ENCODE data around the gene ARHGAP10. TPM values are rescaled to one million over a fixed set of nuclear protein-coding genes. Genes with fewer than 3 reads are reported as not detected.

The ARHGAP10 gene
- total RNA-seq, 1 donor from 2014 or later: 4.6 TPM

DNA sequence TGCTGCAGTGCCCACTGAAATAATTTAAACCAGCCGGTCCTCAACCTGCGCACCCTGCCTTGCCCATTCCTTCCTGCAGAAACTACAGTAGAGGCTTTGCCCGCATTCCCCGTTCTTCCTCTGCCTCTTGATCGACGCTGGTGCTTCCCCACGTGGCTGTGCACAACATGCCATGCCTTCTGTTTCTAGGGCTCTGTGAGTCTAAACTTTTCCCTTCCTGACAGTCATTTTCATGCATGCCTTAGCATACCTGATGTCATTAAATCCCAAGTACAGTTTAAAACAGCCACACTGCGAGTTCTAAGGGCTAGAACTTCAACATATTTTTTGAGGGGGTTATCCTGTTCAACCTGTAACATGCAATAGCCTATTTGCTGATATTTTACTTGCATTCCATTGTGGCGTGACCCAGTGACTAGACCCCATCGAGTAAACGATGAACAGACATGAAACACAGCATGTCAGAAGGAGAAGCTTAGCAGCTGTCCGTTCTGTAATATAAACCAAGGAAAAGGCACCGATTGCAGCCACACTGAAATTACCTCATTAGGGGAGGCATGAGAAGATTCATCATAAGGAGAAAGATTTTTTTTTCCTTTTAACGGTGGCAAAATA is 232.5 kb downstream of the ARHGAP10 start:
- Mint-ChIP-seq H3K27me3 (ENCODE audit: unreplicated experiment) (peaks cover 4% of the 10 kb centered on the region), H3K9me3 (ENCODE audit: unreplicated experiment) (no peaks in the 10 kb centered on the region), H3K4me3 (ENCODE audit: unreplicated experiment) (no peak overlapping the region), H3K4me1 (ENCODE audit: unreplicated experiment) (peaks cover under 1% of the 10 kb centered on the region), H3K36me3 (ENCODE audit: low read depth, unreplicated experiment) (peaks cover 4% of the 10 kb centered on the region), H3K27ac (ENCODE audit: unreplicated experiment) (peak overlapping the region; percentile 32)
- no peak for DNase-seq (ENCODE audit: low spot score)
- TF ChIP-seq, protein P1, sequence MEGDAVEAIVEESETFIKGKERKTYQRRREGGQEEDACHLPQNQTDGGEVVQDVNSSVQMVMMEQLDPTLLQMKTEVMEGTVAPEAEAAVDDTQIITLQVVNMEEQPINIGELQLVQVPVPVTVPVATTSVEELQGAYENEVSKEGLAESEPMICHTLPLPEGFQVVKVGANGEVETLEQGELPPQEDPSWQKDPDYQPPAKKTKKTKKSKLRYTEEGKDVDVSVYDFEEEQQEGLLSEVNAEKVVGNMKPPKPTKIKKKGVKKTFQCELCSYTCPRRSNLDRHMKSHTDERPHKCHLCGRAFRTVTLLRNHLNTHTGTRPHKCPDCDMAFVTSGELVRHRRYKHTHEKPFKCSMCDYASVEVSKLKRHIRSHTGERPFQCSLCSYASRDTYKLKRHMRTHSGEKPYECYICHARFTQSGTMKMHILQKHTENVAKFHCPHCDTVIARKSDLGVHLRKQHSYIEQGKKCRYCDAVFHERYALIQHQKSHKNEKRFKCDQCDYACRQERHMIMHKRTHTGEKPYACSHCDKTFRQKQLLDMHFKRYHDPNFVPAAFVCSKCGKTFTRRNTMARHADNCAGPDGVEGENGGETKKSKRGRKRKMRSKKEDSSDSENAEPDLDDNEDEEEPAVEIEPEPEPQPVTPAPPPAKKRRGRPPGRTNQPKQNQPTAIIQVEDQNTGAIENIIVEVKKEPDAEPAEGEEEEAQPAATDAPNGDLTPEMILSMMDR (IDR thresholded peaks at IDR 0.05; ENCODE audit: unreplicated experiment): no peak

DNA sequence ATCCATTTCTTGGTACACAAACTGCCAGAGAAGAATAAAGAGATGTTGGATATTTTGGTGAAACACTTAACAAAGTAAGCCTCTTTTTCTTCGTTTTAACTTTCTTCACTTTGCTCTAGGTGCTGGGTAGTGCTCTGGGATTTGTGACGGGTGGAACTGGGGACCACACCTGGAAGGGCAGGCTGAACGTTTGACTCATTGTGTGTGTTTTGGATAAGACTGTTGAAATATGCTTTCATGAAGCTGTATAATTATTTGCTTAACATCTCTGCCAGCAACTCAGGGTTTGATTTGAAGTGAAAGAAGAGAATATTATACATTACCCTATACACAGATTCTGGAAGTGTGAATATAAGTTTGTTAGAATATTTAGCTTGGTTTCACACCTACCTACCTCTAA is 233.2 kb downstream of the ARHGAP10 start:
- peaks cover 4% of the 10 kb centered on the region for H3K36me3 Mint-ChIP-seq (ENCODE audit: low read depth, unreplicated experiment)
- no peaks in the 10 kb centered on the region for H3K9me3 Mint-ChIP-seq (ENCODE audit: unreplicated experiment)
- H3K4me3 Mint-ChIP-seq (ENCODE audit: unreplicated experiment): no peak overlapping the region
- TF ChIP-seq, protein P1 (IDR thresholded peaks at IDR 0.05; ENCODE audit: unreplicated experiment): no peak
- peaks cover 7% of the 10 kb centered on the region for H3K4me1 Mint-ChIP-seq (ENCODE audit: unreplicated experiment)
- H3K27me3 Mint-ChIP-seq (ENCODE audit: unreplicated experiment): peaks cover 4% of the 10 kb centered on the region
- DNase-seq (ENCODE audit: low spot score): no peak
- H3K27ac Mint-ChIP-seq (ENCODE audit: unreplicated experiment): no peak overlapping the region

DNA sequence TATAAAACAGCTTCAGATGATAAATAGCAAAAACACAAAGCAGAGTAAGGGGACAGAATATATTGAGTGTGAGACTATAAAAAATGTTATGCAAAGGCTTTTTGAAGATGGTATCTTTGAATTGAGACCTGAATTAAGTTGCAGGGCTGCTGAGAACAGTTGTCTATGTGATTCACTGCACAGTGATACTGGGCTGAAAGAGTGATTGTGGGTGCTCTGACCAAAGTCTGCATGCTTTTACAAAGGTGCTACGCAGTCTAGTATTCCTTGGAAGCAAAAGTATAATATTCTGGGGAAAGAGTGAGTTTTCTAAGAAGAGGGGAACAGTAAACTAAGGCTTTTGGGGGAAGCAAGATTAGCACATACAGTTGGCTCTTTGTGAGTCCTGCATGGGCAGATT is 234.0 kb downstream of the ARHGAP10 start:
- Mint-ChIP-seq H3K4me1 (ENCODE audit: unreplicated experiment) (peaks cover 10% of the 10 kb centered on the region), H3K9me3 (ENCODE audit: unreplicated experiment) (no peaks in the 10 kb centered on the region), H3K27ac (ENCODE audit: unreplicated experiment) (no peak overlapping the region), H3K36me3 (ENCODE audit: low read depth, unreplicated experiment) (peaks cover 4% of the 10 kb centered on the region), H3K4me3 (ENCODE audit: unreplicated experiment) (no peak overlapping the region), H3K27me3 (ENCODE audit: unreplicated experiment) (peaks cover 6% of the 10 kb centered on the region)
- TF ChIP-seq, protein P1 (IDR thresholded peaks at IDR 0.05; ENCODE audit: unreplicated experiment): no peak
- DNase-seq (ENCODE audit: low spot score): no peak

DNA sequence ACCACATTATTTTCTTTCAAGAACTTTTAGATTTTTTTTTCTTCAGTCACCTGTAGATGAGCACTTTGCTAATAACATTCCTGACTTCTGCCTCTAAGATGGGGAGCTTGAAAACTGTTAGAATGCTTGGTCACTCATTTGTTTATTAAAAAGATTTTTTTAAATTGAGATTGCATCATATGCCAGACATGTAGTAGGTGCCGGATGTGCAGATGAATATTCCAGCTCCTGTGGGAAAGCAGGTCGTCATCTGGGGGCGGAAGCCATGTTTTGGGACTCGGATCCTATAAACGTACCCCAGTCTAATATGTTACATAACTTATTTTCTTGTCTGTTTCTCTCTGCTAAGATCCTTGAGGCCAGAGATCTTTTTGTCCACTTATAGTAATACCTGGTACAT is 236.8 kb downstream of the ARHGAP10 start:
- TF ChIP-seq, protein P1 (IDR thresholded peaks at IDR 0.05; ENCODE audit: unreplicated experiment): no peak
- Mint-ChIP-seq H3K4me3 (ENCODE audit: unreplicated experiment) (no peak overlapping the region), H3K4me1 (ENCODE audit: unreplicated experiment) (peaks cover 20% of the 10 kb centered on the region), H3K27me3 (ENCODE audit: unreplicated experiment) (peaks cover 4% of the 10 kb centered on the region), H3K9me3 (ENCODE audit: unreplicated experiment) (no peaks in the 10 kb centered on the region), H3K36me3 (ENCODE audit: low read depth, unreplicated experiment) (peaks cover 4% of the 10 kb centered on the region), H3K27ac (ENCODE audit: unreplicated experiment) (no peak overlapping the region)
- DNase-seq (ENCODE audit: low spot score): no peak

DNA sequence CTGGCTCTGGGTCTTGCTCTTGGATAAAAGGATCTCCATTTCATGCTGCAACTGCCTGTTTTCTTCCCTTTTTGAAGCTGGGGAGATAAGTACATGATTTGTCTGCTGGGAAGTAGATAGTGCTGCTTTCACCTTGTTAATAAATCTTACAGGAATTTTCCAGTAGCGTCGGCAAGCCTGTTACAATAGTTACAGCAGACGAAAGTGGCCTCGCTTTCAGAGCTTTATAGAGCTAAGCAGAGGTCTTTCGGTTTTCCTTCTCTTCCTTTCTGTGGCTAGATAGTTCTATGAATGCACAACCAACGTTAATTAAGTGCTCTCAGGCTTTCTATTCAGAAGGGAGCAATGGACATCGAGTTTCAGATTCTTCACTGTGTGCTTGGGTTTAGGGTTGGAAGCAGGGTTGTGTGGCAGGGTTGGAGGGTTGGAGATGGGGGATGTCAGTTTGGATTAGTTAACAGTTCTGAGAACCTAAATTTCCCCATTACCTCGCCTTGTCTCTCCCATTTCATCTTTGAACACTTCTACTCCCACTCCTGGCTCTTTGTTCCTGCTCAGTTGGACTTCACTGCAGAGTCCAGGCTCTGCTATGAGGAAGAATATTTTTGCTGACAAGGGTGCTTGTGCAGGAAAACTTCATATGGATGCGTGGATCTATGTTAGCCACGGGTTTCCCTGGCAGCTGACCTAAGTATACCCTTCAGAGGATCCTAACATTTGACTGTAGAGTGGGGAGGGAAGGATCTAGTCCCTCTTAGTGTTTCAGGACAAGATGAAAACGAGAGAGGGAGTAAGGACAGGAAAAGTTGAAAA is 237.9 kb downstream of the ARHGAP10 start:
- Mint-ChIP-seq H3K27ac (ENCODE audit: unreplicated experiment) (peak overlapping the region; percentile 88), H3K36me3 (ENCODE audit: low read depth, unreplicated experiment) (no peaks in the 10 kb centered on the region)
- DNase-seq (ENCODE audit: low spot score): no peak

More for the DNA sequence above, 237.9 kb downstream of the ARHGAP10 start:
- H3K27me3 Mint-ChIP-seq (ENCODE audit: unreplicated experiment): peaks cover 4% of the 10 kb centered on the region
- no peak overlapping the region for H3K4me3 Mint-ChIP-seq (ENCODE audit: unreplicated experiment)
- H3K9me3 Mint-ChIP-seq (ENCODE audit: unreplicated experiment): no peaks in the 10 kb centered on the region
- TF ChIP-seq, protein P1 (IDR thresholded peaks at IDR 0.05; ENCODE audit: unreplicated experiment): no peak
- H3K4me1 Mint-ChIP-seq (ENCODE audit: unreplicated experiment): peaks cover 20% of the 10 kb centered on the region

All from endothelial cell (in vitro differentiated cells).